HL-60 (cell line): ENCODE measurements around the gene HOXD12.

Experiments used
- DNase-seq, 2 experiments: peaks; one replicate each; pipeline ENCODE4 v3.0.0-alpha.2; 2010 to 2020; ENCODE audit warnings: low read depth in 1 of 2, low spot score in 1 of 2
- H3K27ac ChIP-seq: fragments of 250-450 bp; sonication (Bioruptor Pico); replicated peaks from 2 replicates; pipeline ENCODE4 v1.5.1; 2020; ENCODE audit warnings: mild to moderate bottlenecking, moderate library complexity
- H3K27me3 ChIP-seq: fragments of 250-450 bp; sonication (Bioruptor Pico); 2 replicates; pipeline ENCODE4 v1.5.1; 2021; ENCODE audit warnings: mild to moderate bottlenecking, moderate library complexity; ENCODE audit not compliant: insufficient read depth, poor library complexity, severe bottlenecking
- H3K4me3 ChIP-seq: replicated peaks from 2 replicates; pipeline ENCODE4 v1.5.1; 2011; ENCODE audit warnings: mild to moderate bottlenecking, control low read depth, low read length; ENCODE audit not compliant: insufficient read depth
- CTCF ChIP-seq: IDR thresholded peaks from one replicate; pipeline ENCODE4 v1.5.1; 2011; ENCODE audit warnings: low read length, control low read depth, inconsistent platforms; ENCODE audit not compliant: insufficient read depth
- GABPA ChIP-seq: IDR thresholded peaks from 2 replicates; pipeline ENCODE4 v1.6.1; 2012; ENCODE audit warnings: low read depth
- POLR2AphosphoS5 ChIP-seq: IDR thresholded peaks from 2 replicates; pipeline ENCODE4 v1.6.1; 2012; ENCODE audit warnings: low read depth
- REST ChIP-seq: IDR thresholded peaks from 2 replicates; pipeline ENCODE4 v1.6.1; 2012; ENCODE audit warnings: low read depth; ENCODE audit not compliant: insufficient replicate concordance
- SPI1 ChIP-seq: IDR thresholded peaks from 2 replicates; pipeline ENCODE4 v1.6.1; 2012; ENCODE audit warnings: low read depth, mild to moderate bottlenecking, borderline replicate concordance

Gene HOXD12

GRCh38 chr2:176130957-176131847 lies 31.6 kb downstream of the HOXD12 start:
- DNase-seq: no peak
- H3K4me3 ChIP-seq: no peak overlapping the region
- no peak overlapping the region for H3K27ac ChIP-seq
- H3K27me3 ChIP-seq: peaks cover 83% of the 10 kb centered on the region
- TF ChIP-seq REST (no peak), CTCF (no peak), POLR2AphosphoS5 (no peak), GABPA (no peak), SPI1 (no peak)

- Histone ChIP-seq H3K4me3 (no peak overlapping the region), H3K27me3 (peaks cover 81% of the 10 kb centered on the region), H3K27ac (no peak overlapping the region)
- no peak for DNase-seq
- TF ChIP-seq GABPA (no peak), SPI1 (no peak), REST (no peak), CTCF (no peak)
Measured at GRCh38 chr2:176131848-176132158, 32.2 kb downstream of the HOXD12 start.

- no peak for DNase-seq
- H3K27ac ChIP-seq: no peak overlapping the region
- TF ChIP-seq SPI1 (no peak), CTCF (no peak), GABPA (no peak), REST (no peak), POLR2AphosphoS5 (no peak)
- H3K27me3 ChIP-seq: peaks cover 83% of the 10 kb centered on the region
- no peak overlapping the region for H3K4me3 ChIP-seq
Measured at GRCh38 chr2:176132205-176133171, 32.9 kb downstream of the HOXD12 start.
